SK-N-DZ (cell line): ENCODE measurements around the gene RPE.

ENCODE experiments used
- DNase-seq: peaks from one replicate; pipeline ENCODE4 v3.0.0-alpha.2; 2015; ENCODE audit warnings: low spot score

Gene RPE

GRCh38 chr2:210000464-210001324 is 1.7 kb upstream of the RPE start:
- no peak for DNase-seq

- DNase-seq, result no peak
These were observed 921 bp downstream of the RPE start for GRCh38 chr2:210003359-210003758.

- DNase-seq, result no peak
These were observed 2.4 kb downstream of the RPE start for GRCh38 chr2:210004881-210005280.

GRCh38 chr2:210007895-210008294 is 5.5 kb downstream of the RPE start:
- DNase-seq, result no peak

GRCh38 chr2:210009126-210009525 is 6.7 kb downstream of the RPE start:
- DNase-seq, result no peak

DNA sequence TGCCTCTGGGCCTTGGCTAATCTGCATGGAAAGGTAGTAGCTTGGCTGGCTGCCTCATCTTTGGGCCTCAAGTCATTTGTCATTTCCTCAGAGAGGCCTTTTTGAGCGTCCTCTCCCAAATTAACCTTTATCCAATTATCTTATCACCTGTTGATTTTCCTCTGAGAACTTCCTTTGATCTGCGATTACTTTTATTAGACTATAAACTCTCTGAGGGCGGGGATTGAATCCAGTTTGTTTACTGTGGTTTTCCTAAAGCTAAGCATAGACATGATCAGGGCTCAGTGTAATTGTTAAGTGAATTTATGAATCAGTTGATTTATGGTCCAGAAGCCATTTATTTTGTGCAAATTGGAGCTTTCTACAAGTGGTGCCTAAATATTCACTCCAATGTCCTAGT is 7.5 kb downstream of the RPE start:
- no peak for DNase-seq

- no peak for DNase-seq
These were observed 17.7 kb downstream of the RPE start for GRCh38 chr2:210020138-210020537.

DNA sequence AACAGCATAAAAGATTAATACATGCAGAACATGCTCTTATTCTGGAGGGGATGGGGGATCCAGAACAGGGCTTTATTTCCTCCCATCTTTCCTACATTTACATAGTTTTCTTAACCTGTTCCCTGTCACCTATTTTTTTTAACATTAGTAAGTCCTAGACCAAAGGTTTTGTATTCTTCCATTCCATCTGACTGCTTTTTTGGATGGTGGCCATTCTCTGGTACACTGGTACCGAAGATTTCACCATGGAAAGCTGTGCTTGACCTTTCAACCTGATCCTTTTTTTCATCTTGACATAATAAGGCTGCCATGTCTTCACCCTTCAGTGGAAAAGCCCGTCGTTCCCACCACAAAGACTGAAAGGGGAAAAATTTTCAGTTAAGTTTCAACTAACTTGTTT is 20.4 kb downstream of the RPE start:
- no peak for DNase-seq

GRCh38 chr2:210027608-210028007 is 25.2 kb downstream of the RPE start:
- no peak for DNase-seq

DNA sequence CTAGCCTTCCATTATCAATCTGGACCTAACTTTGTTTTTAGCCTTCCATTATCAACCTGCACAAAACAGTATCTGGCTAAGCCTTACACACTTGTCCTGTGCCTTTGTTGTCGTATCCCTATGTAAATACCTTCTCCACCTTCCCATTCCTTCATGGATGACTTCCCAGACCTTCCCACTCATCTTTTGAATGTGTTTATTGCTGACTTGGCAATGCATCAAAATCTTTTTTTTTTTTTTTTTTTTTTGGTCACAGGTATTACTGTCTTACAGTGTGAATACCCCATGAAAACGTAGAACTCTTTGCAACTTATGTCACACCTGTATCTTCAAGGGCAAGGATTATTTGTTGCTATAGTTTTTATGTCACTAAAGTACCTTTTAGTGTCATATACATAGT is 25.7 kb downstream of the RPE start:
- no peak for DNase-seq

GRCh38 chr2:210034087-210034683 is 31.7 kb downstream of the RPE start:
- no peak for DNase-seq

DNA sequence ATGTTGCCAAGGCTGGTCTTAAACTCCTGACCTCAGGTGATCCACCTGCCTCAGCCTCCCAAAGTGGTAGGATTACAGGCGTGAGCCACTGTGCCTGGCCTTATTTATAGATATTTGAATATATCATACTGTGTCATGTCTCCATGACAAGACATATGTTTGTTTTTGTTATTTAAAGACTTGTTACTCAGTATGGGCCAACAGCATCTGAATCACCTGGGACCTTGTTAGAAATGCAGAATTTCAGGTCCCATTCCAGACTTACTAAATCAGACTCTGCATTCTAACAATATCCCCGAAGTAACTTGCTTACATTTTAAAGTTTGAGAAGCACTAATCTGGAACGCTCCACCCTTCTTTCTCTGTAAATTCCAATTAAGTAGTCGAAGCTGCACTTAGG is 33.2 kb downstream of the RPE start:
- DNase-seq, result no peak

- DNase-seq, result no peak
These were observed 35.6 kb downstream of the RPE start for GRCh38 chr2:210038078-210038477.

GRCh38 chr2:210046851-210047500 is 44.5 kb downstream of the RPE start:
- no peak for DNase-seq

- no peak for DNase-seq
These were observed 47.4 kb downstream of the RPE start for GRCh38 chr2:210049831-210050230.

DNA sequence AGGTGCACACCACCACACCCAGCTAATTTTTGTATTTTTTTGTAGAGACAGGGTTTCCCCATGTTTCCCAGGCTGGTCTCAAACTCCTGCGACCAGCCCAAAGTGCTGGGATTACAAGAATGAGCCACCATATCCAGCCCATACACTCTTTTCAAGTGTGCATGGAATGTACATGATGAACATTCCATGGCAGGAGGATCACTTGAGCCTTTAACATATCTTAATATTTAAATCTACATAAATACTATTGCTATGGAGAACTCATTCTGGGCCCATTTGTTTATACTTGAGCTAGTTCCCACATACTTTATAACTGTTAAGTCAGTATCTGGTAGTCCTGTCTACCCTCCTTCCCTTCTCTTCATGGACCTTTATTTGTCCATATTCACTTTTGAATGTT is 48.4 kb downstream of the RPE start:
- no peak for DNase-seq

- no peak for DNase-seq
These were observed 52.3 kb downstream of the RPE start for GRCh38 chr2:210054696-210055095.

- DNase-seq, result no peak
These were observed 53.4 kb downstream of the RPE start for GRCh38 chr2:210055825-210056224.

- no peak for DNase-seq
These were observed 60.9 kb downstream of the RPE start for GRCh38 chr2:210063306-210063705.
